GM12878 (cell line): ENCODE results near the gene PITPNC1. TPM values are rescaled to one million over a fixed set of nuclear protein-coding genes. Genes with fewer than 3 reads are reported as not detected.

ENCODE experiments used
- ATAC-seq: fragments of 200-7000 bp; cut with Tn5 transposase; 3 replicates; pipeline ENCODE4 v1.9.1; 2020; ENCODE audit warnings: mild to moderate bottlenecking, moderate library complexity
- BruUV-seq: library from RNA; stranded (reverse); fragments of 400-500 nt; replicated peaks from 2 replicates; lab custom pipeline; 2021; lab: Mats Ljungman, UMichigan
- CTCF ChIA-PET: fragments of 300-600 bp; sonication (Branson Sonifier 250); formaldehyde crosslinking; extraction: SDS; loops from one replicate; lab custom pipeline; 2021; ENCODE audit warnings: inconsistent platforms; lab: Yijun Ruan, JAX
- POLR2A ChIA-PET: fragments of 350-600 bp; formaldehyde crosslinking; extraction: SDS; loops from one replicate; lab custom pipeline; 2021; ENCODE audit warnings: inconsistent platforms; lab: Charles Lee
- RAD21 ChIA-PET: fragments of 300-600 bp; sonication (Branson Sonifier 250); formaldehyde crosslinking; loops from one replicate; lab custom pipeline; 2023; ENCODE audit warnings: antibody characterized with exemption; ENCODE audit not compliant: unreplicated experiment; lab: Charles Lee
- SMC1A ChIA-PET: fragments of 300-600 bp; sonication (Branson Sonifier 250); formaldehyde crosslinking; loops from one replicate; lab custom pipeline; 2023; ENCODE audit not compliant: unreplicated experiment, uncharacterized antibody; lab: Charles Lee
- DNase-seq: peaks from one replicate; pipeline ENCODE4 v3.0.0-alpha.2; 2011; ENCODE audit warnings: low read depth, low spot score
- FAIRE-seq: peaks from 3 replicates; lab custom pipeline; 2011; peaks lifted over from hg19 to GRCh38; lab: Jason Lieb, UNC
- H2AFZ ChIP-seq: 2 replicates; pipeline ENCODE4 v1.6.0; 2011; ENCODE audit warnings: low read depth, low read length, control low read depth; ENCODE audit not compliant: control insufficient read depth
- H3K27ac ChIP-seq: 2 replicates; pipeline ENCODE4 v1.5.1; 2011; ENCODE audit warnings: control low read depth; ENCODE audit not compliant: control insufficient read depth, insufficient read depth
- H3K27me3 ChIP-seq, 2 experiments: replicated peaks in 1 of 2; 2 replicates each; pipeline versions ENCODE4 v1.6.0 to v1.6.1; 2011; ENCODE audit warnings: low read length in 1 of 2; ENCODE audit not compliant: control insufficient read depth in 2 of 2, insufficient read depth in 2 of 2
- H3K36me3 ChIP-seq, 2 experiments: 2 replicates each; pipeline ENCODE4 v1.5.1; 2011; ENCODE audit warnings: low read length in 1 of 2; ENCODE audit not compliant: control insufficient read depth in 2 of 2, insufficient read depth in 2 of 2
- H3K4me1 ChIP-seq: 2 replicates; pipeline ENCODE4 v1.6.1; 2011; ENCODE audit warnings: mild to moderate bottlenecking, low read length, moderate library complexity, mixed read lengths; ENCODE audit not compliant: control insufficient read depth, insufficient read depth
- H3K4me2 ChIP-seq: 2 replicates; pipeline ENCODE4 v1.6.0; 2011; ENCODE audit warnings: control low read depth; ENCODE audit not compliant: control insufficient read depth, insufficient read depth
- H3K4me3 ChIP-seq: fragments of 200-600 bp; sonication (generic); 2 replicates; pipeline ENCODE4 v1.5.1; 2016
- H3K79me2 ChIP-seq: 2 replicates; pipeline ENCODE4 v1.6.0; 2011; ENCODE audit warnings: low read length; ENCODE audit not compliant: control insufficient read depth, insufficient read depth
- H3K9ac ChIP-seq: 2 replicates; pipeline ENCODE4 v1.8.0; 2011; ENCODE audit warnings: low read length, control low read depth, mixed read lengths; ENCODE audit not compliant: control insufficient read depth, insufficient read depth
- H3K9me3 ChIP-seq: replicated peaks from 3 replicates; pipeline ENCODE4 v1.5.1; 2011; ENCODE audit warnings: mild to moderate bottlenecking, low read length; ENCODE audit not compliant: control insufficient read depth, insufficient read depth
- H4K20me1 ChIP-seq: 2 replicates; pipeline ENCODE4 v1.6.0; 2011; ENCODE audit not compliant: control insufficient read depth, insufficient read depth
- BCL11A ChIP-seq: IDR thresholded peaks from 2 replicates; pipeline ENCODE4 v1.6.1; 2011; ENCODE audit warnings: low read depth, low read length
- BMI1 ChIP-seq: fragments of 450-650 bp; IDR thresholded peaks from 2 replicates; pipeline ENCODE4 v1.6.1; 2016; ENCODE audit warnings: mild to moderate bottlenecking, moderate library complexity, borderline replicate concordance
- IKZF2 ChIP-seq, 2 experiments: fragments of 450-650 bp; IDR thresholded peaks; 2 replicates each; pipeline ENCODE4 v1.6.1; 2017; ENCODE audit warnings: mild to moderate bottlenecking in 2 of 2, moderate library complexity in 2 of 2
- PBX3 ChIP-seq: IDR thresholded peaks from 2 replicates; pipeline ENCODE4 v1.6.1; 2011; ENCODE audit warnings: mild to moderate bottlenecking, low read depth, low read length, moderate library complexity; ENCODE audit not compliant: insufficient replicate concordance
- POLR2AphosphoS2 ChIP-seq: IDR thresholded peaks from 2 replicates; pipeline ENCODE4 v1.6.1; 2011; ENCODE audit warnings: low read depth, mild to moderate bottlenecking, low read length, improper control_type of control experiment, moderate library complexity
- RBBP5 ChIP-seq: fragments of 200-600 bp; sonication (generic); conservative IDR thresholded peaks from 2 replicates; pipeline ENCODE4 v1.6.1; 2016
- ZNF592 ChIP-seq: fragments of 450-650 bp; IDR thresholded peaks from 2 replicates; pipeline ENCODE4 v1.6.1; 2017; ENCODE audit warnings: mild to moderate bottlenecking, moderate library complexity
- WGBS: methylation state at CpG from one replicate; pipeline ENCODE4 v1.1.6; 2016; ENCODE audit warnings: low lambda C conversion rate; ENCODE audit not compliant: insufficient replicate concordance, insufficient coverage; ENCODE audit errors: missing lambda C conversion rate; 5-methylcytosine and 5-hydroxymethylcytosine counted together
- in situ Hi-C: fragments of 300-500 bp; cut with MboI; formaldehyde crosslinking; loops from 9 replicates; pipeline ENCODE4 v1.14.3; 2018; ENCODE audit warnings: mixed read lengths
- intact Hi-C: fragments of 100-400 bp; cut with micrococcal nuclease; formaldehyde crosslinking; loops from one replicate; pipeline ENCODE4 v1.14.2; 2022; ENCODE audit not compliant: unreplicated experiment
- polyA plus RNA-seq, 11 experiments: library from polyadenylated mRNA; depleted of rRNA in 4 of 11; unstranded in 6 of 11; stranded (reverse) in 5 of 11; fragments of >200 nt; fragmentation: Nextera tagmentation in 4 of 11; fragmentation: Illumina TruSeq in 1 of 11; extraction: Ambion mirVana in 4 of 11; extraction: Trizol in 1 of 11; gene quantifications; 1 replicate in 1 of 11; 2 replicates in 10 of 11; pipeline versions ENCODE4 v1.2.1 to v1.2.3, GENCODE V29; 2011 to 2016; ENCODE audit warnings: inconsistent platforms in 2 of 11, missing spikeins in 2 of 11, low read depth in 1 of 11
- total RNA-seq, 4 experiments: library from RNA; depleted of rRNA in 3 of 4; stranded (reverse); fragments of >200 nt in 3 of 4; fragmentation: Illumina TruSeq in 1 of 4; extraction: Trizol in 1 of 4; gene quantifications; 2 replicates each; pipeline versions ENCODE4 v1.2.1 to v1.2.3, GENCODE V29; 2013 to 2021

PITPNC1 gene
- total and polyA plus RNA-seq, 10 of the 15 experiments (the other 5 are each of a cell fraction or from before 2014, with no cell fraction given): 12.2 to 62.4 (median 47.3) TPM

GRCh38 chr17:67623767-67624166 lies 246.7 kb downstream of the PITPNC1 start:
- FAIRE-seq (no peak), DNase-seq (no peak), ATAC-seq (no peak)
- H3K4me2 ChIP-seq: no peak overlapping the region
- intact Hi-C loops: no loop called here
- ChIA-PET CTCF (interaction anchor here (0.8 to 1.0 kb wide), 6 partner anchors 10 to 259 kb away, joined by 3 to 5 read pairs (median 3); no protein-coding TSS in a partner anchor), SMC1A (interaction anchor here (1.1 to 2.1 kb wide), 3 partner anchors 17 to 249 kb away, joined by 3 to 5 read pairs (median 4); no protein-coding TSS in a partner anchor), POLR2A (interaction anchor here (0.6 to 1.4 kb wide), 2 partner anchors 10 to 248 kb away, joined by 3 to 4 read pairs; no protein-coding TSS in a partner anchor), RAD21 (no interaction called here)
- no TSS peak for BruUV-seq
- no peak overlapping the region for H2AFZ ChIP-seq
- no peaks in the 10 kb centered on the region for H4K20me1 ChIP-seq
- no peak for TF ChIP-seq BCL11A
- no peak for TF ChIP-seq IKZF2 (IDR thresholded peaks at IDR 0.05)
- TF ChIP-seq ZNF592: no peak
- no peak for TF ChIP-seq BMI1
- no peak for TF ChIP-seq PBX3
- no peak for TF ChIP-seq POLR2AphosphoS2
- TF ChIP-seq RBBP5: no peak
- 62% methylated on average over 2 of the region's 2 CpGs for WGBS
- H3K36me3 ChIP-seq: peaks cover 0 to 3% of the 10 kb centered on the region in 2 experiments; a peak in 1 of 4 replicates
- H3K9me3 ChIP-seq: no peaks in the 10 kb centered on the region
- H3K4me3 ChIP-seq: no peak overlapping the region
- H3K27me3 ChIP-seq: no peaks in the 10 kb centered on the region
- H3K9ac ChIP-seq: no peak overlapping the region
- H3K79me2 ChIP-seq: no peaks in the 10 kb centered on the region
- peaks cover 8% of the 10 kb centered on the region for H3K4me1 ChIP-seq
- in situ Hi-C loops: no loop called here
- H3K27ac ChIP-seq: no peak overlapping the region
